K562 (cell line): Measurements from ENCODE around the gene ACBD6. TPM values are rescaled to one million over a fixed set of nuclear protein-coding genes. Genes with fewer than 3 reads are reported as not detected.

Experiments
- ATAC-seq: fragments of 200-7000 bp; cut with Tn5 transposase; 3 replicates; pipeline ENCODE4 v1.9.1; 2020; ENCODE audit warnings: moderate library complexity
- BruUV-seq: library from RNA; stranded (reverse); fragments of 400-500 nt; replicated peaks from 2 replicates; lab custom pipeline; 2021; lab: Mats Ljungman, UMichigan
- CTCF ChIA-PET: fragments of 300-600 bp; formaldehyde crosslinking; extraction: SDS; loops from one replicate; lab custom pipeline; 2021; ENCODE audit warnings: low intra/inter-chr PET ratio; lab: Yijun Ruan, JAX
- POLR2A ChIA-PET: fragments of 300-600, 350-650 bp; sonication (Branson Sonifier 250); formaldehyde crosslinking; extraction: SDS; loops from one replicate; lab custom pipeline; 2021; ENCODE audit warnings: antibody characterized with exemption, inconsistent platforms; lab: Yijun Ruan, JAX
- DNase-seq, 4 experiments: peaks; one replicate each; pipeline versions ENCODE4 v3.0.0 to v3.0.0-alpha.2; 2011 to 2018; ENCODE audit warnings: low spot score in 3 of 4, mixed read lengths in 3 of 4; ENCODE audit errors: extremely low read depth in 1 of 4
- FAIRE-seq: peaks from 2 replicates; lab custom pipeline; 2011; peaks lifted over from hg19 to GRCh38; lab: Jason Lieb, UNC
- H2AFZ ChIP-seq: 2 replicates; pipeline ENCODE4 v1.6.0; 2011; ENCODE audit warnings: low read depth, low read length, control low read depth, inconsistent platforms
- H3K27ac ChIP-seq: fragments of 200-600 bp; 3 replicates; pipeline ENCODE4 v1.8.0; 2011; ENCODE audit warnings: low read depth, mild to moderate bottlenecking, control low read depth, inconsistent platforms, low read length, moderate library complexity, mixed read lengths; ENCODE audit errors: extremely low read depth
- H3K27me3 ChIP-seq, 2 experiments: fragments of 300-600 bp in 1 of 2; 2 replicates in 1 of 2; 3 replicates in 1 of 2; pipeline versions ENCODE4 v1.6.0 to v1.8.0; 2011; ENCODE audit warnings: inconsistent platforms in 2 of 2, low read length in 2 of 2, mild to moderate bottlenecking in 1 of 2, mixed read lengths in 1 of 2, moderate library complexity in 1 of 2; ENCODE audit not compliant: control insufficient read depth in 2 of 2, insufficient read depth in 2 of 2
- H3K36me3 ChIP-seq: fragments of 300-600 bp; 3 replicates; pipeline ENCODE4 v1.8.0; 2011; ENCODE audit warnings: mild to moderate bottlenecking, low read length, inconsistent platforms; ENCODE audit not compliant: control insufficient read depth, insufficient read depth
- H3K4me1 ChIP-seq, 2 experiments: fragments of 200-600 bp in 1 of 2; replicated peaks in 1 of 2; 2 replicates in 1 of 2; 3 replicates in 1 of 2; pipeline versions ENCODE4 v1.5.1 to v1.8.0; 2011; ENCODE audit warnings: inconsistent platforms in 2 of 2, low read length in 2 of 2, mild to moderate bottlenecking in 1 of 2, mixed read lengths in 1 of 2, moderate library complexity in 1 of 2; ENCODE audit not compliant: control insufficient read depth in 2 of 2, insufficient read depth in 2 of 2
- H3K4me2 ChIP-seq: 2 replicates; pipeline ENCODE4 v1.6.1; 2011; ENCODE audit warnings: low read length, control low read depth, inconsistent platforms, mixed read lengths; ENCODE audit not compliant: insufficient read depth
- H3K4me3 ChIP-seq: fragments of 200-600 bp; sonication (generic), shearing (Covaris generic); 2 replicates; pipeline ENCODE4 v1.5.1; 2016; ENCODE audit warnings: control low read depth, inconsistent platforms
- H3K79me2 ChIP-seq: fragments of 200-600 bp; 3 replicates; pipeline ENCODE4 v1.8.0; 2011; ENCODE audit warnings: low read length, inconsistent platforms; ENCODE audit not compliant: control insufficient read depth, insufficient read depth
- H3K9ac ChIP-seq, 2 experiments: 2 replicates each; pipeline versions ENCODE4 v1.6.0 to v1.6.1; 2011; ENCODE audit warnings: low read depth in 2 of 2, low read length in 2 of 2, control low read depth in 1 of 2, inconsistent platforms in 1 of 2, mild to moderate bottlenecking in 1 of 2, mixed read lengths in 1 of 2; ENCODE audit not compliant: insufficient read depth in 1 of 2
- H3K9me1 ChIP-seq: one replicate; pipeline ENCODE4 v1.6.0; 2011; ENCODE audit warnings: inconsistent platforms, mild to moderate bottlenecking, low read length, moderate library complexity; ENCODE audit not compliant: control insufficient read depth, insufficient read depth
- H3K9me3 ChIP-seq: replicated peaks from 2 replicates; pipeline ENCODE4 v1.5.1; 2011; ENCODE audit warnings: low read depth, low read length, inconsistent platforms; ENCODE audit not compliant: control insufficient read depth, insufficient read depth
- H4K20me1 ChIP-seq: replicated peaks from 2 replicates; pipeline ENCODE4 v1.6.1; 2011; ENCODE audit warnings: low read length, inconsistent platforms, mixed read lengths; ENCODE audit not compliant: control insufficient read depth, insufficient read depth
- ARID2 ChIP-seq: fragments of 450-650 bp; IDR thresholded peaks from 2 replicates; pipeline ENCODE4 v1.6.1; 2017; ENCODE audit warnings: antibody characterized with exemption, mild to moderate bottlenecking
- CBX3 ChIP-seq, 2 experiments: IDR thresholded peaks; 1 replicate in 1 of 2; 2 replicates in 1 of 2; pipeline ENCODE4 v1.6.1; 2012; ENCODE audit warnings: inconsistent platforms in 2 of 2, low read length in 2 of 2, borderline replicate concordance in 1 of 2, control low read depth in 1 of 2
- CC2D1A ChIP-seq: fragments of 450-650 bp; IDR thresholded peaks from 2 replicates; pipeline ENCODE4 v1.6.1; 2017; ENCODE audit warnings: mild to moderate bottlenecking
- CTBP1 ChIP-seq: fragments of 450-650 bp; IDR thresholded peaks from 2 replicates; pipeline ENCODE4 v1.6.1; 2016; ENCODE audit warnings: borderline replicate concordance
- DPF2 ChIP-seq: fragments of 450-650 bp; IDR thresholded peaks from 2 replicates; pipeline ENCODE4 v1.6.1; 2016
- FOXK2 ChIP-seq, 2 experiments: fragments of 450-650 bp; IDR thresholded peaks in 1 of 2; conservative IDR thresholded peaks in 1 of 2; 2 replicates each; pipeline ENCODE4 v1.6.1; 2016; ENCODE audit warnings: low read depth in 2 of 2, mild to moderate bottlenecking in 1 of 2
- HDAC1 ChIP-seq, 2 experiments: fragments of 450-650 bp; IDR thresholded peaks; 2 replicates each; pipeline ENCODE4 v1.6.1; 2016 to 2017; ENCODE audit warnings: inconsistent platforms in 1 of 2, mild to moderate bottlenecking in 1 of 2, moderate library complexity in 1 of 2
- HDGF ChIP-seq: fragments of 450-650 bp; IDR thresholded peaks from 2 replicates; pipeline ENCODE4 v1.6.1; 2016
- HLTF ChIP-seq: fragments of 450-650 bp; IDR thresholded peaks from 2 replicates; pipeline ENCODE4 v1.6.1; 2016
- HSF4 ChIP-seq: fragments of 250-450 bp; sonication (Bioruptor Pico); IDR thresholded peaks from 2 replicates; pipeline ENCODE4 v2.1.2; 2022; ENCODE audit warnings: mild to moderate bottlenecking, moderate library complexity, borderline replicate concordance
- MYC ChIP-seq, 2 experiments: fragments of 250-450 bp in 1 of 2; sonication (Bioruptor Pico) in 1 of 2; IDR thresholded peaks; 2 replicates each; pipeline versions ENCODE4 v1.5.1 to v1.6.1; 2012 to 2021; ENCODE audit warnings: low read depth in 2 of 2, borderline replicate concordance in 1 of 2, improper control_type of control experiment in 1 of 2, low read length in 1 of 2, mild to moderate bottlenecking in 1 of 2, moderate library complexity in 1 of 2
- NFIC ChIP-seq: fragments of 450-650 bp; IDR thresholded peaks from 2 replicates; pipeline ENCODE4 v1.6.1; 2017; ENCODE audit warnings: mild to moderate bottlenecking, inconsistent platforms
- PHB2 ChIP-seq: fragments of 450-650 bp; IDR thresholded peaks from 2 replicates; pipeline ENCODE4 v1.6.1; 2017; ENCODE audit warnings: low read depth
- RCOR1 ChIP-seq, 2 experiments: IDR thresholded peaks; 2 replicates each; pipeline ENCODE4 v1.6.1; 2012; ENCODE audit warnings: low read depth in 2 of 2, low read length in 2 of 2, borderline replicate concordance in 1 of 2, improper control_type of control experiment in 1 of 2
- SIN3A ChIP-seq, 2 experiments: fragments of 150-350 bp in 1 of 2; IDR thresholded peaks; 2 replicates each; pipeline ENCODE4 v1.6.1; 2011 to 2016; ENCODE audit warnings: borderline replicate concordance in 2 of 2, low read depth in 2 of 2, low read length in 2 of 2, mild to moderate bottlenecking in 2 of 2, moderate library complexity in 2 of 2; ENCODE audit not compliant: control insufficient read depth in 1 of 2
- SMARCA5 ChIP-seq: fragments of 450-650 bp; IDR thresholded peaks from 2 replicates; pipeline ENCODE4 v1.6.1; 2016
- ZNF24 ChIP-seq: fragments of 450-650 bp; IDR thresholded peaks from 2 replicates; pipeline ENCODE4 v1.6.1; 2016
- WGBS: fragments of 100-300 bp; shearing (Covaris generic); methylation state at CpG from one replicate; pipeline ENCODE4 v1.1.6; 2016; ENCODE audit warnings: low coverage, mixed read lengths; ENCODE audit not compliant: insufficient coverage; ENCODE audit errors: missing lambda C conversion rate; 5-methylcytosine and 5-hydroxymethylcytosine counted together
- in situ Hi-C: fragments of 300-500 bp; cut with MboI; formaldehyde crosslinking; loops from 4 replicates; pipeline ENCODE4 v1.15.0; 2018; ENCODE audit warnings: inconsistent platforms, mixed read lengths
- intact Hi-C: fragments of 100-400 bp; cut with micrococcal nuclease; formaldehyde crosslinking; loops from 2 replicates; pipeline ENCODE4 v1.14.2; 2022
- polyA plus RNA-seq, 8 experiments: library from polyadenylated mRNA; depleted of rRNA in 4 of 8; stranded (reverse) in 5 of 8; unstranded in 3 of 8; fragments of >200 nt; fragmentation: Nextera tagmentation in 2 of 8; fragmentation: Illumina TruSeq in 1 of 8; extraction: Ambion mirVana in 2 of 8; extraction: Trizol in 1 of 8; gene quantifications; 2 replicates each; pipeline versions ENCODE4 v1.2.1 to v1.2.3, GENCODE V29; 2011 to 2014; ENCODE audit warnings: inconsistent platforms in 1 of 8, missing spikeins in 1 of 8
- total RNA-seq, 7 experiments: library from RNA; depleted of rRNA in 6 of 7; stranded (reverse); fragments of >200 nt in 6 of 7; fragmentation: Illumina TruSeq in 2 of 7; extraction: Trizol in 2 of 7; gene quantifications; 2 replicates each; pipeline versions ENCODE4 v1.2.1 to v1.2.3, GENCODE V29; 2011 to 2021; ENCODE audit warnings: low replicate concordance in 1 of 7
- TF ChIP-seq, protein P1 (sequence below): fragments of 250-450 bp; sonication (Bioruptor Pico); IDR thresholded peaks from 2 replicates; pipeline ENCODE4 v1.4.0; 2020; ENCODE audit warnings: mild to moderate bottlenecking, moderate library complexity

The ACBD6 gene
- total and polyA plus RNA-seq, 9 of the 15 experiments (the other 6 are each of a cell fraction or from before 2014, with no cell fraction given) = 16.9 to 107 (median 77.7) TPM

DNA sequence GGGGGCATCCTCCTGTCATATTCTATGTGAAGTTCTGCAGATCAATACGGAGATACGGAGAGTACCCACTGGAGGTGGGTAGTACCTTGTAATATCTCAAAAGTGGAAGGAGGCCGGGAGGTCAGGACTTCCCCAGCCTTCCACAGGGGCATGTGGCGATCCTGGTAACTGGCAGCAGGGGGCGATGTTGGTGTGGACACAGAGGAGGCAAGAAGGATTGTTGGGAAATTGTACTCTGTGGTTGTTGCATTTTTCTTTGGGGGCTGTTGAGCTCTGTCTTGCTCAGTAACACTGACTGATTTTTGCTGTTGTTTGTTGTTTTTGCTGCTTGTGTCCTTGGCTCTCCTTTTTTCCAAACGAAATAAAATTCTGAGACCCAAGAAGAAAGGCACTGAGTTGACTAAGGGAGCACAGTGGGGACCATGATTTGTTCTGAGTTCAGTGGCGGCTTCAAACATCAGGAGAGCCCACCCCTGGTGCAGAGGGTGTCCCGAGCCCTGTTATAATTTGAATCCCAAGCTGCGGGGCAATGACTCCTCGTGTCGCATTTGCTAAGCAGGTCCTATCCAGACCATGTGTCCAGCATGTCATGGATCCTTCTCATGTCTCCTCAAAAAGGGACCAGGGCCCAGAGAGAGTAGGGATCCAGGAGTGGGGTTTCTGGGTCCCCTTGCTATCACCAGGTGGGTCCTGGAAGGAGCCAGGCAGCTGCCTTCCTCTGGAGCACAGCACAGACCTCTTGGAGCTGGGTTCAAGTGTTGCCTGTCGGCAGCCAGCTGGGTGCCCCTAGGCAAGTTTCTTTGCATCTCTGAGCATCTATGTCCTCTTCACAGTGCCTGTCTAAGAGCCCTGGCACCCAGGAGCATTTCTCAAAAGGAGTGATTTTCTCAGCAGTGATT, 249.5 kb downstream of the ACBD6 start:
- CTCF ChIA-PET = interaction anchor here (0.5 to 4.2 kb wide), 8 partner anchors 10 to 1172 kb away, joined by 3 to 41 read pairs (median 5); no protein-coding TSS in a partner anchor
- WGBS = 12% methylated on average over 12 of the region's 12 CpGs
- Histone ChIP-seq H3K27ac (no peak overlapping the region), H3K79me2 (no peaks in the 10 kb centered on the region), H3K36me3 (no peaks in the 10 kb centered on the region), H3K9me3 (no peaks in the 10 kb centered on the region), H3K4me1 (peaks cover 0 to 21% of the 10 kb centered on the region in 2 experiments; a peak in 3 of 5 replicates), H3K9ac (no peak overlapping the region), H3K4me3 (no peak overlapping the region), H3K4me2 (no peak overlapping the region), H3K27me3 (peaks cover 17 to 47% of the 10 kb centered on the region in 2 experiments; a peak in 4 of 5 replicates), H4K20me1 (peaks cover 4% of the 10 kb centered on the region; the same call in 1 of the 2 replicates), H3K9me1 (no peaks in the 10 kb centered on the region), H2AFZ (peak overlapping the region; percentile 23)
- no TSS peak for BruUV-seq
- FAIRE-seq = peak; percentile 91
- in situ Hi-C loops (loop anchor here (5.0 to 25.0 kb wide), 3 partner anchors 164 to 909 kb away; no protein-coding TSS in a partner anchor), intact Hi-C loops (loop anchor here (1.0 to 5.0 kb wide), 5 partner anchors 64 to 229 kb away; no protein-coding TSS in a partner anchor)
- peak; percentile 82 for ATAC-seq
- DNase-seq = peak; percentile 81 to 88 (median 86)
- POLR2A ChIA-PET = interaction anchor here (1.0 to 1.5 kb wide), 3 partner anchors 8 to 67 kb away, joined by 3 to 6 read pairs (median 3); no protein-coding TSS in a partner anchor
- TF ChIP-seq ARID2 = peak; percentile 92
- 0 out of 2 replicates have a peak, but pooled peaks have one; percentile 8 for TF ChIP-seq PHB2
- peak in 1 of 2 experiments; percentile 47; a peak in 1 of 4 replicates for TF ChIP-seq RCOR1 (IDR thresholded peaks at IDR 0.05; ENCODE audit: borderline replicate concordance in 1 of 2, low read depth in 2 of 2, low read length in 2 of 2)
- 0 out of 4 replicates have a peak, but pooled peaks of 1 of the 2 experiments have one; percentile 27 for TF ChIP-seq HDAC1 (IDR thresholded peaks at IDR 0.05)
- peak; percentile 35; the same call in 1 of the 2 replicates for TF ChIP-seq CTBP1
- TF ChIP-seq HSF4 (CRISPR knock-in tag) = no peak
- 0 out of 2 replicates have a peak, but pooled peaks have one; percentile 11 for TF ChIP-seq NFIC
- TF ChIP-seq, protein P1, sequence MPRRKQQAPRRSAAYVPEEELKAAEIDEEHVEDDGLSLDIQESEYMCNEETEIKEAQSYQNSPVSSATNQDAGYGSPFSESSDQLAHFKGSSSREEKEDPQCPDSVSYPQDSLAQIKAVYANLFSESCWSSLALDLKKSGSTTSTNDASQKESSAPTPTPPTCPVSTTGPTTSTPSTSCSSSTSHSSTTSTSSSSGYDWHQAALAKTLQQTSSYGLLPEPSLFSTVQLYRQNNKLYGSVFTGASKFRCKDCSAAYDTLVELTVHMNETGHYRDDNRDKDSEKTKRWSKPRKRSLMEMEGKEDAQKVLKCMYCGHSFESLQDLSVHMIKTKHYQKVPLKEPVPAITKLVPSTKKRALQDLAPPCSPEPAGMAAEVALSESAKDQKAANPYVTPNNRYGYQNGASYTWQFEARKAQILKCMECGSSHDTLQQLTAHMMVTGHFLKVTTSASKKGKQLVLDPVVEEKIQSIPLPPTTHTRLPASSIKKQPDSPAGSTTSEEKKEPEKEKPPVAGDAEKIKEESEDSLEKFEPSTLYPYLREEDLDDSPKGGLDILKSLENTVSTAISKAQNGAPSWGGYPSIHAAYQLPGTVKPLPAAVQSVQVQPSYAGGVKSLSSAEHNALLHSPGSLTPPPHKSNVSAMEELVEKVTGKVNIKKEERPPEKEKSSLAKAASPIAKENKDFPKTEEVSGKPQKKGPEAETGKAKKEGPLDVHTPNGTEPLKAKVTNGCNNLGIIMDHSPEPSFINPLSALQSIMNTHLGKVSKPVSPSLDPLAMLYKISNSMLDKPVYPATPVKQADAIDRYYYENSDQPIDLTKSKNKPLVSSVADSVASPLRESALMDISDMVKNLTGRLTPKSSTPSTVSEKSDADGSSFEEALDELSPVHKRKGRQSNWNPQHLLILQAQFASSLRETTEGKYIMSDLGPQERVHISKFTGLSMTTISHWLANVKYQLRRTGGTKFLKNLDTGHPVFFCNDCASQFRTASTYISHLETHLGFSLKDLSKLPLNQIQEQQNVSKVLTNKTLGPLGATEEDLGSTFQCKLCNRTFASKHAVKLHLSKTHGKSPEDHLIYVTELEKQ = no peak
- TF ChIP-seq FOXK2 (conservative IDR thresholded peaks at IDR 0.05 in 1 of 2, IDR thresholded peaks at IDR 0.05 in 1 of 2; ENCODE audit: low read depth in 2 of 2) = peak; percentile 55 to 77; a peak in 3 of 4 replicates
- peak in 1 of 2 experiments; percentile 45; a peak in 1 of 3 replicates for TF ChIP-seq CBX3 (IDR thresholded peaks at IDR 0.05; ENCODE audit: borderline replicate concordance in 1 of 2, low read length in 2 of 2)
- TF ChIP-seq HDGF = peak; percentile 78; the same call in 1 of the 2 replicates
- peak; percentile 77 for TF ChIP-seq SMARCA5
- TF ChIP-seq CC2D1A = peak; percentile 88
- TF ChIP-seq MYC (IDR thresholded peaks at IDR 0.05; ENCODE audit: low read depth, low read length) = peak; percentile 53; the same call in 1 of the 2 replicates
- no peak for TF ChIP-seq MYC (CRISPR knock-in tag; IDR thresholded peaks at IDR 0.05; ENCODE audit: borderline replicate concordance, low read depth)
- peak; percentile 20; the same call in 1 of the 2 replicates for TF ChIP-seq ZNF24
- TF ChIP-seq HLTF = 0 out of 2 replicates have a peak, but pooled peaks have one; percentile 23
- peak; percentile 35; the same call in 1 of the 2 replicates for TF ChIP-seq DPF2
- no peak for TF ChIP-seq SIN3A (IDR thresholded peaks at IDR 0.05; ENCODE audit: borderline replicate concordance in 2 of 2, control insufficient read depth in 1 of 2, low read depth in 2 of 2, low read length in 2 of 2)
